Panc1 (cell line): ENCODE data around the gene ARL8A. TPM values are rescaled to one million over a fixed set of nuclear protein-coding genes. Genes with fewer than 3 reads are reported as not detected.

Experiments used
- ATAC-seq: fragments of 200-7000 bp; cut with Tn5 transposase; 2 replicates; pipeline ENCODE4 v1.9.1; 2020; ENCODE audit warnings: mild to moderate bottlenecking, moderate library complexity
- BruUV-seq: library from RNA; stranded (reverse); fragments of 400-500 nt; replicated peaks from 2 replicates; lab custom pipeline; 2021; lab: Mats Ljungman, UMichigan
- CTCF ChIA-PET: fragments of 300-600 bp; sonication (Branson Sonifier 250); formaldehyde crosslinking; loops from one replicate; lab custom pipeline; 2022; ENCODE audit warnings: antibody characterized with exemption; lab: Charles Lee
- POLR2A ChIA-PET: fragments of 300-600 bp; sonication (Branson Sonifier 250); formaldehyde crosslinking; loops from one replicate; lab custom pipeline; 2022; ENCODE audit warnings: antibody characterized with exemption; lab: Charles Lee
- DNase-seq: peaks from one replicate; pipeline ENCODE4 v3.0.0-alpha.2; 2010; ENCODE audit warnings: low read depth, low spot score
- H3K27ac ChIP-seq: 2 replicates; pipeline ENCODE4 v1.5.1; 2011; ENCODE audit warnings: mild to moderate bottlenecking, low read length, inconsistent platforms
- H3K27me3 ChIP-seq: fragments of 200-500 bp; sonication (Bioruptor generic); 2 replicates; pipeline ENCODE4 v1.6.0; 2014; ENCODE audit warnings: low read length, inconsistent platforms; ENCODE audit not compliant: control insufficient read depth, insufficient read depth
- H3K36me3 ChIP-seq: fragments of 200-500 bp; sonication (Bioruptor generic); 2 replicates; pipeline ENCODE4 v1.5.1; 2014; ENCODE audit warnings: inconsistent platforms, mild to moderate bottlenecking, low read length, moderate library complexity; ENCODE audit not compliant: control insufficient read depth, insufficient read depth
- H3K4me1 ChIP-seq: 2 replicates; pipeline ENCODE4 v1.5.1; 2011; ENCODE audit warnings: inconsistent platforms, mild to moderate bottlenecking, low read length, moderate library complexity; ENCODE audit not compliant: control insufficient read depth, insufficient read depth
- H3K4me3 ChIP-seq, 2 experiments: 2 replicates each; pipeline ENCODE4 v1.5.1; 2011 to 2012; ENCODE audit warnings: low read depth in 2 of 2, low read length in 2 of 2, mild to moderate bottlenecking in 2 of 2, inconsistent platforms in 1 of 2, moderate library complexity in 1 of 2
- H3K9me3 ChIP-seq: fragments of 200-500 bp; sonication (Bioruptor generic); 2 replicates; pipeline ENCODE4 v1.5.1; 2014; ENCODE audit warnings: low read depth, mild to moderate bottlenecking, inconsistent platforms, low read length, moderate library complexity; ENCODE audit not compliant: control insufficient read depth, insufficient read depth
- POLR2AphosphoS5 ChIP-seq: IDR thresholded peaks from 2 replicates; pipeline ENCODE4 v1.6.1; 2012; ENCODE audit warnings: mild to moderate bottlenecking, low read depth, low read length, moderate library complexity
- SIN3A ChIP-seq: IDR thresholded peaks from 2 replicates; pipeline ENCODE4 v1.6.1; 2012; ENCODE audit warnings: low read depth, mild to moderate bottlenecking, low read length, moderate library complexity, borderline replicate concordance; ENCODE audit not compliant: insufficient read depth
- TCF7L2 ChIP-seq: IDR thresholded peaks from 2 replicates; pipeline ENCODE4 v1.6.1; 2011; ENCODE audit warnings: mild to moderate bottlenecking, low read depth, low read length, inconsistent platforms
- in situ Hi-C: cut with HindIII; loops from 2 replicates; pipeline ENCODE4 v1.10.0; 2016; ENCODE audit warnings: low sequenced_read_pairs, low pct_unique_long_range_greater_than_20kb
- intact Hi-C: fragments of 100-400 bp; cut with micrococcal nuclease; formaldehyde crosslinking; loops from one replicate; pipeline ENCODE4 v1.10.0; 2022; ENCODE audit not compliant: unreplicated experiment
- total RNA-seq: library from RNA; stranded (reverse); gene quantifications from one replicate; pipeline ENCODE4 v1.2.1, GENCODE V29; 2021; ENCODE audit not compliant: unreplicated experiment
- TF ChIP-seq, protein P1 (sequence below), 2 experiments: IDR thresholded peaks; 2 replicates each; pipeline ENCODE4 v1.6.1; 2011 to 2012; ENCODE audit warnings: low read depth in 2 of 2, control low read depth in 1 of 2, low read length in 1 of 2, mild to moderate bottlenecking in 1 of 2, moderate library complexity in 1 of 2; ENCODE audit not compliant: insufficient read depth in 1 of 2
- TF ChIP-seq, protein P2 (sequence below): fragments of 450-650 bp; IDR thresholded peaks from 2 replicates; pipeline ENCODE4 v1.5.1; 2017; ENCODE audit warnings: mild to moderate bottlenecking

ARL8A gene
- total RNA-seq, 1 experiment from 2014 or later = 62.6 TPM

DNA sequence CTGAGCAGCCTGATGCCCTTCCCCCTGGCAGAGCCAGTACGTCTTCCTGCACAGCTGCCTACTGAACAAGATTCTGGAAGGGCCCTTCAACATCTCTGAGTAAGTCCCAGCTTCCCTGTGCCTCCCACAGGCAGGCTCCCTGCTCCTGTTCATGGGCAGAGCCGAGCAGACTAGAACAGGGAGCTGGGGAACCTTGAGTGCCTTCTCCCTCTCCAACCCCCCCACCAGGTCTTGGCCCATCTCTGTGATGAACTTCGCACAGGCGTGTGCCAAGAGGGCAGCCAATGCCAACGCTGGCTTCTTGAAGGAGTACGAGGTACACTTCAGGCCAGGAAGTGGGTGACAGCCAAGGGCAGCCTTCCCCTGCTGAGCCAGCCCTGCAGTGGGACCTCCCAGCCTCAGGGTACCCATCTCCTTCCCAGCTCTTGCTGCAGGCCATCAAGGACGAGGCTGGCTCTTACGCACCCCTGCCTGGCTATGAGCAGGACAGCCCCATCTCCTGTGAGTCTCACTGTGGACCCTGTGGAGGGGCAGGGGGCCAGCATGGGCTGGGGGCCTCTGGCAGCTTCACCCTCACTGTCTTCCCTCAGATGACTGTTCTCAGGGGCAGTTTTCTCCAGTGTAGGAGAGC, 42.6 kb upstream of the ARL8A start:
- Histone ChIP-seq H3K36me3 (no peaks in the 10 kb centered on the region), H3K4me1 (peaks cover 7% of the 10 kb centered on the region), H3K27me3 (no peaks in the 10 kb centered on the region), H3K9me3 (no peaks in the 10 kb centered on the region), H3K4me3 (no peak overlapping the region), H3K27ac (no peak overlapping the region)
- ChIA-PET CTCF (interaction anchor here (0.8 kb wide), 1 partner anchor 33 kb away, joined by 3 read pairs; no protein-coding TSS in a partner anchor), POLR2A (interaction anchor here (0.6 kb wide), 1 partner anchor 129 kb away, joined by 9 read pairs; no protein-coding TSS in a partner anchor)
- in situ Hi-C loops = no loop called here
- no peak for ATAC-seq
- BruUV-seq = no TSS peak
- TF ChIP-seq, protein P1, sequence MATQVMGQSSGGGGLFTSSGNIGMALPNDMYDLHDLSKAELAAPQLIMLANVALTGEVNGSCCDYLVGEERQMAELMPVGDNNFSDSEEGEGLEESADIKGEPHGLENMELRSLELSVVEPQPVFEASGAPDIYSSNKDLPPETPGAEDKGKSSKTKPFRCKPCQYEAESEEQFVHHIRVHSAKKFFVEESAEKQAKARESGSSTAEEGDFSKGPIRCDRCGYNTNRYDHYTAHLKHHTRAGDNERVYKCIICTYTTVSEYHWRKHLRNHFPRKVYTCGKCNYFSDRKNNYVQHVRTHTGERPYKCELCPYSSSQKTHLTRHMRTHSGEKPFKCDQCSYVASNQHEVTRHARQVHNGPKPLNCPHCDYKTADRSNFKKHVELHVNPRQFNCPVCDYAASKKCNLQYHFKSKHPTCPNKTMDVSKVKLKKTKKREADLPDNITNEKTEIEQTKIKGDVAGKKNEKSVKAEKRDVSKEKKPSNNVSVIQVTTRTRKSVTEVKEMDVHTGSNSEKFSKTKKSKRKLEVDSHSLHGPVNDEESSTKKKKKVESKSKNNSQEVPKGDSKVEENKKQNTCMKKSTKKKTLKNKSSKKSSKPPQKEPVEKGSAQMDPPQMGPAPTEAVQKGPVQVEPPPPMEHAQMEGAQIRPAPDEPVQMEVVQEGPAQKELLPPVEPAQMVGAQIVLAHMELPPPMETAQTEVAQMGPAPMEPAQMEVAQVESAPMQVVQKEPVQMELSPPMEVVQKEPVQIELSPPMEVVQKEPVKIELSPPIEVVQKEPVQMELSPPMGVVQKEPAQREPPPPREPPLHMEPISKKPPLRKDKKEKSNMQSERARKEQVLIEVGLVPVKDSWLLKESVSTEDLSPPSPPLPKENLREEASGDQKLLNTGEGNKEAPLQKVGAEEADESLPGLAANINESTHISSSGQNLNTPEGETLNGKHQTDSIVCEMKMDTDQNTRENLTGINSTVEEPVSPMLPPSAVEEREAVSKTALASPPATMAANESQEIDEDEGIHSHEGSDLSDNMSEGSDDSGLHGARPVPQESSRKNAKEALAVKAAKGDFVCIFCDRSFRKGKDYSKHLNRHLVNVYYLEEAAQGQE (IDR thresholded peaks at IDR 0.05; ENCODE audit: insufficient read depth in 1 of 2, low read depth in 2 of 2, low read length in 1 of 2) = no peak
- TF ChIP-seq, protein P2, sequence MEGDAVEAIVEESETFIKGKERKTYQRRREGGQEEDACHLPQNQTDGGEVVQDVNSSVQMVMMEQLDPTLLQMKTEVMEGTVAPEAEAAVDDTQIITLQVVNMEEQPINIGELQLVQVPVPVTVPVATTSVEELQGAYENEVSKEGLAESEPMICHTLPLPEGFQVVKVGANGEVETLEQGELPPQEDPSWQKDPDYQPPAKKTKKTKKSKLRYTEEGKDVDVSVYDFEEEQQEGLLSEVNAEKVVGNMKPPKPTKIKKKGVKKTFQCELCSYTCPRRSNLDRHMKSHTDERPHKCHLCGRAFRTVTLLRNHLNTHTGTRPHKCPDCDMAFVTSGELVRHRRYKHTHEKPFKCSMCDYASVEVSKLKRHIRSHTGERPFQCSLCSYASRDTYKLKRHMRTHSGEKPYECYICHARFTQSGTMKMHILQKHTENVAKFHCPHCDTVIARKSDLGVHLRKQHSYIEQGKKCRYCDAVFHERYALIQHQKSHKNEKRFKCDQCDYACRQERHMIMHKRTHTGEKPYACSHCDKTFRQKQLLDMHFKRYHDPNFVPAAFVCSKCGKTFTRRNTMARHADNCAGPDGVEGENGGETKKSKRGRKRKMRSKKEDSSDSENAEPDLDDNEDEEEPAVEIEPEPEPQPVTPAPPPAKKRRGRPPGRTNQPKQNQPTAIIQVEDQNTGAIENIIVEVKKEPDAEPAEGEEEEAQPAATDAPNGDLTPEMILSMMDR = no peak
- TF ChIP-seq SIN3A (no peak), TCF7L2 (no peak), POLR2AphosphoS5 (no peak)
- no peak for DNase-seq
- intact Hi-C loops = loop anchor here (10.0 kb wide), 1 partner anchor 528 kb away; the partner anchor contains the start of gene SYT2

DNA sequence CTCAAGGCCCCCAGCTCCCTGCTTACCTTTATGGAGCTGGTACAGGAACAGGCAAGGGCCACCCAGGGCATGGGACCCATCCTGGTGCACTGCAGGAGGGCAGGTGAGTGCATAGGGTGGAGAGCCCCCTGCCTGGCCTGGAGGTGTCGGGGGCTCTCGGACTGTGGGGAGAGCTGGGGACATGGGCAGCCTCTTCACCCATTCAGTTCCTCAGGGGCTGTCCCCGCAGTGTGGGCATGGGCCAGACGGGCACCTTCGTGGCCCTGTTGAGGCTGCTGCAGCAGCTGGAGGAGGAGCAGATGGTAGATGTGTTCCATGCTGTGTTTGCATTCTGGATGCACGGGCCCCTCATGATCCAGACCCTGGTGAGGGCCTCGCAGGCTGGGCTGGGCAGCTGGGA, 41.8 kb upstream of the ARL8A start:
- H3K4me3 ChIP-seq = no peak overlapping the region
- DNase-seq (no peak), ATAC-seq (no peak)
- H3K27ac ChIP-seq = no peak overlapping the region
- POLR2A ChIA-PET = no interaction called here
- H3K36me3 ChIP-seq = no peaks in the 10 kb centered on the region
- TF ChIP-seq POLR2AphosphoS5 = no peak
- no peak for TF ChIP-seq SIN3A
- TF ChIP-seq, protein P1 (IDR thresholded peaks at IDR 0.05; ENCODE audit: insufficient read depth in 1 of 2, low read depth in 2 of 2, low read length in 1 of 2) = no peak
- TF ChIP-seq, protein P2 = no peak
- no peak for TF ChIP-seq TCF7L2
- intact Hi-C loops (loop anchor here (10.0 kb wide), 1 partner anchor 528 kb away; the partner anchor contains the start of gene SYT2), in situ Hi-C loops (no loop called here)
- no peaks in the 10 kb centered on the region for H3K9me3 ChIP-seq
- peaks cover 7% of the 10 kb centered on the region for H3K4me1 ChIP-seq
- no TSS peak for BruUV-seq
- CTCF ChIA-PET = interaction anchor here (0.6 to 0.8 kb wide), 3 partner anchors 32 to 225 kb away, joined by 3 to 7 read pairs (median 7); no protein-coding TSS in a partner anchor
- no peaks in the 10 kb centered on the region for H3K27me3 ChIP-seq
